MM.1S (cell line): ENCODE data around the gene GPR32.
"Not testable (repeated sequence)": the region's sequence is repeated elsewhere in the genome, so short reads cannot be mapped to it uniquely, and the experiment has no call there.

Experiments used
- CTCF ChIP-seq: fragments of 300-600 bp; sonication (generic); IDR thresholded peaks from 2 replicates; pipeline ENCODE4 v1.5.1; 2016; ENCODE audit warnings: antibody characterized with exemption, low read length, mixed read lengths
- EZH2phosphoT487 ChIP-seq: fragments of 300-600 bp; sonication (generic); IDR thresholded peaks from 2 replicates; pipeline ENCODE4 v1.6.1; 2018; ENCODE audit warnings: antibody characterized with exemption, low read length

GRCh38 chr19:50747141-50747540, 23.1 kb upstream of the GPR32 start:
- not testable (repeated sequence) for TF ChIP-seq CTCF, EZH2phosphoT487
